ENCODE results near the gene SLC44A3. TPM values are rescaled to one million over a fixed set of nuclear protein-coding genes. Genes with fewer than 3 reads are reported as not detected.

The SLC44A3 gene
- total and polyA plus RNA-seq, 2 of the 8 experiments (the other 6 are each of a cell fraction or from before 2014, with no cell fraction given) = 4.2 to 5.0 TPM

DNA sequence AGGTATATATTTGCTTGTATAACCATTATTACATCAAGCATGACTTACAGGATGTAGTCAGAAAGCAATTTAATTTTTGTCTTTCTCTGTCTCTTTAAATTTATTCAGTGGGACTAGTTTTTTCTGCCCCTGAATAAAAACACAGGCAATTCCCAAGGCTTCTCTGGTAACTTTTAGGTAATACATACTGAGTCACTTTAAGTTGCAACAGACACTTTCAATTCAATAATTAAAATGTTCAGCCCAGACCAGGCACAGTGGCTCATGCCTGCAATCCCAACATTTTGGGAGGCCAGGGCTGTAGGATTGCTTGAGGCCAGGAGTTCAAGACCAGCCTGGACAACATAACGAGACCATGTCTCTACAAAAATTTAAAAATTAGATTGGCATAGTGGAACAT lies 12.3 kb downstream of the SLC44A3 start (continued):
- TF ChIP-seq ATF2 (IDR thresholded peaks at IDR 0.05; ENCODE audit: low read length) (no peak), CHD2 (IDR thresholded peaks at IDR 0.05; ENCODE audit: low read length) (no peak), TAF1 (IDR thresholded peaks at IDR 0.05; ENCODE audit: low read depth, low read length) (no peak), SRF (IDR thresholded peaks at IDR 0.05; ENCODE audit: low read depth, low read length) (no peak)

Data from H1 (cell line).